ENCODE data around the gene GARIN3.

GRCh38 chr5:157198277-157198986 lies 32.4 kb upstream of the GARIN3 start:
- no peak for TF ChIP-seq EP300 (IDR thresholded peaks at IDR 0.05; ENCODE audit: borderline replicate concordance in 1 of 2, low read depth in 1 of 2, low read length in 1 of 2)
- no peak for TF ChIP-seq TAF1 (IDR thresholded peaks at IDR 0.05; ENCODE audit: borderline replicate concordance, low read depth, low read length)
- no peak for TF ChIP-seq TCF12 (IDR thresholded peaks at IDR 0.05)
- TF ChIP-seq POLR2AphosphoS5 (IDR thresholded peaks at IDR 0.05; ENCODE audit: low read depth, low read length), result no peak
- no peak for TF ChIP-seq FOXM1 (IDR thresholded peaks at IDR 0.05; ENCODE audit: low read depth)
- no peak for TF ChIP-seq REST (IDR thresholded peaks at IDR 0.05; ENCODE audit: low read depth, low read length)
- no peak for TF ChIP-seq CTCF (IDR thresholded peaks at IDR 0.05)
- TF ChIP-seq GABPA (IDR thresholded peaks at IDR 0.05; ENCODE audit: low read depth), result no peak
